Measurements from ENCODE around the gene NOP53.
A peak's percentile ranks its signal among the peaks of the same experiment; 100 is the strongest.
"Not testable (repeated sequence)": the region's sequence is repeated elsewhere in the genome, so short reads cannot be mapped to it uniquely, and the experiment has no call there.

Gene NOP53

DNA sequence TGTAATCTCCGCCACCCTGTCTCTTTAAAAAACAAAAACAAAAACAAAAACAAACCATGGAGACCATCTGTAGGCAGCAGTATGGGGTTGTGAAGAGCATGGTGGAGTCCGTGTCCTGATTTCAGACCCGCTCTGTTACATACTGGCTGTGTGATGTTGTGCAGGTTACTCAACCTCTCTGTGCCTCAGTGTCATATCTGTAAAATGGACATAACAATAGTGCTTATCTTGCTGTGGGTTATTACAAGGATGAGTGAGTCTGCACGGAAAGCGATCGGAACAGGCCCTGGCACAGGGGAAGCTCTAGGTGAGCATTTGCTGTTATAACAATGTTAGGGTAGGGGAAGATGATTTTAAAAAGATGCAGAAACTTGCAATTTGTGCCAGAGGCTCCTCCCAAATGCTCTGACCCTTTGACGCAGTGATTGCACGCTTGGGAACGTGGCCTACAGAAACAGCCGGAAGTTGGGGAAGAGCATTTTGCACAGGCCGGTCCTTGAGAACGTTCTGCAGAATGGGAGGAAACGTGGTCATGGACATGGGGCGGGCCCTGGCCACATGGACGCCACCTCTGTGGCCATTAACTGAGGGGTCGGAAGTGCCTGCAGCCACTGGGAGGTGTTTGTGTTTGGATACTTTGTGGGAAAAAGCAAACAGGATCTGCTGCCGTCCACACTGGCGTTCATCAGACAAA, 17.4 kb downstream of the NOP53 start:
- no peak overlapping the region for H2BK15ac ChIP-seq (ENCODE audit: low read depth, poor library complexity, severe bottlenecking)
- no peak overlapping the region for H3K18ac ChIP-seq (ENCODE audit: low read depth in 1 of 2, low read length in 2 of 2)
- no peak overlapping the region for H3K4me3 ChIP-seq (ENCODE audit: insufficient read depth in 1 of 2, low read depth in 1 of 2, low read length in 2 of 2)
- no peak overlapping the region for H2AK5ac ChIP-seq (ENCODE audit: low read length, severe bottlenecking)
- no peak overlapping the region for H4K8ac ChIP-seq (ENCODE audit: low read length)
- H3K4ac ChIP-seq (ENCODE audit: low read depth in 1 of 2, low read length in 2 of 2) = no peak overlapping the region
- no peaks in the 10 kb centered on the region for H3K9me3 ChIP-seq (ENCODE audit: control insufficient read depth, low read length)
- H3K27ac ChIP-seq (ENCODE audit: low read length, poor library complexity, severe bottlenecking) = no peak overlapping the region
- no peak overlapping the region for H3K23ac ChIP-seq (ENCODE audit: low read length in 2 of 2)
- H2BK120ac ChIP-seq (ENCODE audit: low read depth, low read length) = no peak overlapping the region
- peaks cover 22 to 24% of the 10 kb centered on the region in 2 experiments for H3K36me3 ChIP-seq (ENCODE audit: control insufficient read depth in 1 of 2, insufficient read depth in 2 of 2, low read depth in 1 of 2, low read length in 2 of 2)
- no peak overlapping the region for H3K4me2 ChIP-seq (ENCODE audit: low read length, poor library complexity, severe bottlenecking)
- no peak for DNase-seq
- H4K91ac ChIP-seq (ENCODE audit: low read length) = no peak overlapping the region
- WGBS = 85% methylated on average over 16 of the region's 18 CpGs
- H3K27me3 ChIP-seq (ENCODE audit: control insufficient read depth in 1 of 2, insufficient read depth in 1 of 2, low read length in 2 of 2) = no peaks in the 10 kb centered on the region
- peak overlapping the region in 1 of 2 experiments; percentile 28 for H3K14ac ChIP-seq (ENCODE audit: low read length in 2 of 2)
- H3K9ac ChIP-seq (ENCODE audit: low read length) = no peak overlapping the region
- no peak overlapping the region for H2BK5ac ChIP-seq (ENCODE audit: low read depth, low read length, poor library complexity, severe bottlenecking)
- peaks cover 5% of the 10 kb centered on the region for H3K4me1 ChIP-seq (ENCODE audit: control insufficient read depth, insufficient read depth, low read depth, low read length)
- H3K79me1 ChIP-seq (replicated peaks; ENCODE audit: low read length, poor library complexity, severe bottlenecking) = no peaks in the 10 kb centered on the region
- H2BK12ac ChIP-seq (ENCODE audit: low read length in 2 of 2) = no peak overlapping the region
- H2AFZ ChIP-seq (ENCODE audit: low read depth, low read length) = no peak overlapping the region

GRCh38 chr19:47764705-47765104, 19.4 kb downstream of the NOP53 start:
- H2AK5ac ChIP-seq (ENCODE audit: low read length, severe bottlenecking) = not testable (repeated sequence)

GRCh38 chr19:47765523-47766358, 20.4 kb downstream of the NOP53 start:
- H2AK5ac ChIP-seq (ENCODE audit: low read length, severe bottlenecking) = no peak overlapping the region
- peaks cover 0 to 5% of the 10 kb centered on the region in 2 experiments for H3K27me3 ChIP-seq (ENCODE audit: control insufficient read depth in 1 of 2, insufficient read depth in 1 of 2, low read length in 2 of 2)
- H3K4me3 ChIP-seq (ENCODE audit: insufficient read depth in 1 of 2, low read depth in 1 of 2, low read length in 2 of 2) = no peak overlapping the region
- peaks cover 2 to 3% of the 10 kb centered on the region in 2 experiments for H3K36me3 ChIP-seq (ENCODE audit: control insufficient read depth in 1 of 2, insufficient read depth in 2 of 2, low read depth in 1 of 2, low read length in 2 of 2)
- 35% methylated on average over 19 of the region's 19 CpGs for WGBS
- no peak overlapping the region for H3K4ac ChIP-seq (ENCODE audit: low read depth in 1 of 2, low read length in 2 of 2)
- no peak overlapping the region for H2BK12ac ChIP-seq (ENCODE audit: low read length in 2 of 2)
- H4K8ac ChIP-seq (ENCODE audit: low read length) = no peak overlapping the region
- no peak overlapping the region for H3K4me2 ChIP-seq (ENCODE audit: low read length, poor library complexity, severe bottlenecking)
- H2AFZ ChIP-seq (ENCODE audit: low read depth, low read length) = no peak overlapping the region
- no peak overlapping the region for H3K23ac ChIP-seq (ENCODE audit: low read length in 2 of 2)
- peak overlapping the region; percentile 41 for H2BK15ac ChIP-seq (ENCODE audit: low read depth, poor library complexity, severe bottlenecking)
- no peak overlapping the region for H3K18ac ChIP-seq (ENCODE audit: low read depth in 1 of 2, low read length in 2 of 2)
- no peak overlapping the region for H3K27ac ChIP-seq (ENCODE audit: low read length, poor library complexity, severe bottlenecking)
- H2BK120ac ChIP-seq (ENCODE audit: low read depth, low read length) = no peak overlapping the region
- no peak overlapping the region for H4K91ac ChIP-seq (ENCODE audit: low read length)
- peaks cover 5% of the 10 kb centered on the region for H3K4me1 ChIP-seq (ENCODE audit: control insufficient read depth, insufficient read depth, low read depth, low read length)
- peak overlapping the region; percentile 41 for H3K9ac ChIP-seq (ENCODE audit: low read length)
- DNase-seq = peak; percentile 72
- H3K79me1 ChIP-seq (replicated peaks; ENCODE audit: low read length, poor library complexity, severe bottlenecking) = no peaks in the 10 kb centered on the region
- no peak overlapping the region for H3K14ac ChIP-seq (ENCODE audit: low read length in 2 of 2)
- no peak overlapping the region for H2BK5ac ChIP-seq (ENCODE audit: low read depth, low read length, poor library complexity, severe bottlenecking)
- H3K9me3 ChIP-seq (ENCODE audit: control insufficient read depth, low read length) = no peaks in the 10 kb centered on the region

More at GRCh38 chr19:47764705-47765104, 19.4 kb downstream of the NOP53 start:
- not testable (repeated sequence) for H3K18ac ChIP-seq (ENCODE audit: low read depth in 1 of 2, low read length in 2 of 2); H2BK12ac ChIP-seq (ENCODE audit: low read length in 2 of 2); H3K79me1 ChIP-seq (replicated peaks; ENCODE audit: low read length, poor library complexity, severe bottlenecking); H3K27ac ChIP-seq (ENCODE audit: low read length, poor library complexity, severe bottlenecking); H3K4me1 ChIP-seq (ENCODE audit: control insufficient read depth, insufficient read depth, low read depth, low read length); H3K36me3 ChIP-seq (ENCODE audit: control insufficient read depth in 1 of 2, insufficient read depth in 2 of 2, low read depth in 1 of 2, low read length in 2 of 2); H3K4me3 ChIP-seq (ENCODE audit: insufficient read depth in 1 of 2, low read depth in 1 of 2, low read length in 2 of 2); H3K4me2 ChIP-seq (ENCODE audit: low read length, poor library complexity, severe bottlenecking); H4K8ac ChIP-seq (ENCODE audit: low read length); H4K91ac ChIP-seq (ENCODE audit: low read length); H3K14ac ChIP-seq (ENCODE audit: low read length in 2 of 2); H3K9ac ChIP-seq (ENCODE audit: low read length); H2AFZ ChIP-seq (ENCODE audit: low read depth, low read length); H2BK15ac ChIP-seq (ENCODE audit: low read depth, poor library complexity, severe bottlenecking); H3K9me3 ChIP-seq (ENCODE audit: control insufficient read depth, low read length); H3K27me3 ChIP-seq (ENCODE audit: control insufficient read depth in 1 of 2, insufficient read depth in 1 of 2, low read length in 2 of 2); H2BK5ac ChIP-seq (ENCODE audit: low read depth, low read length, poor library complexity, severe bottlenecking); H2BK120ac ChIP-seq (ENCODE audit: low read depth, low read length); DNase-seq; H3K23ac ChIP-seq (ENCODE audit: low read length in 2 of 2); H3K4ac ChIP-seq (ENCODE audit: low read depth in 1 of 2, low read length in 2 of 2)
- WGBS = 100% methylated on average over 1 of the region's 3 CpGs

DNA sequence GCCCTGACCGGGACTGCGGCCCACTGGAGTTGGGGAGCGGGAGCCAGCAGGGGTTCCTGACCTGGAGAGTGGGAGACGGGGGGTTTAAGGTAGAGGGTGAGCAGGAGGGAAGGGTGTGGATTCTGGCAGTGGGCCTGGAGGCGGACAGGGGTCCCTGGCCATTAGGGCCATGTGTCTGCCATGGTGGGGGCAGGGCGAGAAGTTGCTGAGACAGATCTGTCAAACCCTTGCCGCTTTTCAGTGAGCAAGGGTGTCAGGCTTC, 20.9 kb downstream of the NOP53 start:
- Histone ChIP-seq H3K14ac (ENCODE audit: low read length in 2 of 2) (no peak overlapping the region), H4K8ac (ENCODE audit: low read length) (no peak overlapping the region), H3K9me3 (ENCODE audit: control insufficient read depth, low read length) (no peaks in the 10 kb centered on the region)

More for the DNA sequence above, 20.9 kb downstream of the NOP53 start:
- Histone ChIP-seq H3K79me1 (replicated peaks; ENCODE audit: low read length, poor library complexity, severe bottlenecking) (no peaks in the 10 kb centered on the region), H2AFZ (ENCODE audit: low read depth, low read length) (no peak overlapping the region), H3K4me1 (ENCODE audit: control insufficient read depth, insufficient read depth, low read depth, low read length) (peaks cover 5% of the 10 kb centered on the region), H2BK15ac (ENCODE audit: low read depth, poor library complexity, severe bottlenecking) (no peak overlapping the region), H2BK120ac (ENCODE audit: low read depth, low read length) (no peak overlapping the region), H4K91ac (ENCODE audit: low read length) (no peak overlapping the region), H2BK12ac (ENCODE audit: low read length in 2 of 2) (no peak overlapping the region), H3K4me3 (ENCODE audit: insufficient read depth in 1 of 2, low read depth in 1 of 2, low read length in 2 of 2) (no peak overlapping the region), H3K4ac (ENCODE audit: low read depth in 1 of 2, low read length in 2 of 2) (no peak overlapping the region), H3K36me3 (ENCODE audit: control insufficient read depth in 1 of 2, insufficient read depth in 2 of 2, low read depth in 1 of 2, low read length in 2 of 2) (no peaks in the 10 kb centered on the region), H2AK5ac (ENCODE audit: low read length, severe bottlenecking) (no peak overlapping the region), H3K4me2 (ENCODE audit: low read length, poor library complexity, severe bottlenecking) (no peak overlapping the region), H3K9ac (ENCODE audit: low read length) (no peak overlapping the region), H3K27me3 (ENCODE audit: control insufficient read depth in 1 of 2, insufficient read depth in 1 of 2, low read length in 2 of 2) (peaks cover 0 to 5% of the 10 kb centered on the region in 2 experiments), H3K18ac (ENCODE audit: low read depth in 1 of 2, low read length in 2 of 2) (no peak overlapping the region), H3K23ac (ENCODE audit: low read length in 2 of 2) (no peak overlapping the region), H3K27ac (ENCODE audit: low read length, poor library complexity, severe bottlenecking) (no peak overlapping the region), H2BK5ac (ENCODE audit: low read depth, low read length, poor library complexity, severe bottlenecking) (no peak overlapping the region)
- DNase-seq = no peak
- 79% methylated on average over 6 of the region's 7 CpGs for WGBS
